ENCODE results near the gene PIF1. TPM values are rescaled to one million over a fixed set of nuclear protein-coding genes. Genes with fewer than 3 reads are reported as not detected.

Gene PIF1
- polyA plus RNA-seq, 5 donors = 9.0 to 19.3 (median 11.0) TPM

DNA sequence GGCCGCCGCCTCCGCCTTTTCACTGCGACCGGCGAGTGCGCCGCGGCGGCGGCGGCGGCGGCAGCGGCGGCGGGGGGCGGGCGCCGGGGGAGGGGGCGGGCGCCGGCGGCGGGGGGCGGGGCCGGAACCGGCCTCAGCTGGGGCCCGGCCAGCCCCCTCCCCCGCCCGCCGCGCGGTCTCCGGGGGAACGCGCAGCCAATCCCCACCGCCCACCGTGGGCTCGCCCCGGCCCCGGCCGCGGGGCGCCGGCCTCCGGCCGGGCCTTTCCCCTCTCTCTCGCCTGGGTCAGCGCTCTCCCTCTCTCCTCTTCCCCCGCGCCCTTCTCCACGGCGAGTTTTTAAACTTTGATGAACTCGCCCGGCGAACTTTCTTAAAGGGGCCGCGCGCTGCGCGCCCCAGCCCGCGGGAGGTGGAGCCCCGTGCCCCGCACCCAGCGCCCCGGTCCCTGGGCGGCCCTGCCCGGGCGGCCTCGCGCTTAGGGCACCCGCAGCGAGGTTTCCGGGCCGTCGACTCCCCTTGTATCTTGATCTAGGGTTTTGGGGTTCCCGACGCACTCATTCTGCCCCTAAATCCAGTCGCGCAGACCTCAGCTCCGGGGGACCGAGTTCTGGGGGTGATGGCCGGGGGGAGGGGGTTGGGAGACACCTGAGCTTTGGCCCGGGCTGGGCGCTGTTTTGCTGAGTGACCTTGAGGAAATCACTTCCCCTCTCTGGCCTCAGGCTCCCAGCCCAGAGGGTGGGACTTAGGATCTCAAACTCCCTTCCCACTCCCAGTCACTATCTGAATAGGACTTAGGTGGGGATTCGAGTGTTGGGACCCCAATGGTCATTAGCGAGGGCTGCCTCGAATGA is 49.7 kb downstream of the PIF1 start, which contains the start of gene RBPMS2:
TSS of gene RBPMS2 (minus strand) at position 39 of the 851 bp plus-strand sequence. CDS start 270 bp downstream, outside the sequence.
- DNase-seq = no peak

DNA sequence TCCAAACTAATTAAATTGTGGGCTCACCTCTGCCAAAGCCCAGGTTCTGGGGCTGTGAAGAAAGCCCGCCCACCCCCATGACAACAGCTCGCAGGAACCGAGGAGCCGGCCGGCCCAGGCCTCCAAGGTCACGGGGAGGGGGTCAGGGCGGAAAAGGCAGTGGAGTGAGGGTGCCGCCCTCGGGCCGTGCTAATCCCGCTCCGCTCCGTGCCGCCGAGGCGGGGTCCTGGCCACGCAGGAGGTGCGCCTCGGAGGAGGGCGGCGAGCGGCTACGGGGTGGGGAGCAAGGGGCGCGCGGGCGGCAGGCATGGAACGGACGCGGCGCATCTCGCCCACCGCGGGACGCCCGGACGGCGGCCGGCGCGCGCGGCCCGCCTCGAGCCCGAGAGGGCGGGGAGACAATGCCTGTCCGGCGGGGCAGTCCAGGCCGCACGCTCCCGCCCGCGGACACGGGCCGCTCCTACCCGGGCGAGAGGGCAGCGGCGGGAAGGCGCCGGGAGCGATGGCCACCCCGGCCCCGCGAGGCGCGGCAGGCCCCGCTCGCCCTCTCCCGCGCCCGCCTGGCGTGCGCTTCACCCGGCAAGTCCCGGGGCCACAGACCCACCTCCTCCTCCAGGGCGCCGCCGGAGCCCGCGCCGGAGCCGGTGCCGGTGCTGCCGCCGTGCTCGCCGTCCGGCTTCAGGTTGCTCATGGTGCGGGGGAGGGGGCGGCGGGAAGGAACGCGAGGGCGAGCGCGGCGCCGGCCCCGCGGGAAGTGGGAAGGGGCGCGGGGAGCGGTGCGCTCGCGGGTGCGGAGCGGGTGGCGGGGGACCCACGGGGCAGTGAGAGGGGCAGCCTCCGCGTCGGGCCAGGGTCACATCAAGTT is 50.6 kb downstream of the PIF1 start:
- DNase-seq = no peak

DNA sequence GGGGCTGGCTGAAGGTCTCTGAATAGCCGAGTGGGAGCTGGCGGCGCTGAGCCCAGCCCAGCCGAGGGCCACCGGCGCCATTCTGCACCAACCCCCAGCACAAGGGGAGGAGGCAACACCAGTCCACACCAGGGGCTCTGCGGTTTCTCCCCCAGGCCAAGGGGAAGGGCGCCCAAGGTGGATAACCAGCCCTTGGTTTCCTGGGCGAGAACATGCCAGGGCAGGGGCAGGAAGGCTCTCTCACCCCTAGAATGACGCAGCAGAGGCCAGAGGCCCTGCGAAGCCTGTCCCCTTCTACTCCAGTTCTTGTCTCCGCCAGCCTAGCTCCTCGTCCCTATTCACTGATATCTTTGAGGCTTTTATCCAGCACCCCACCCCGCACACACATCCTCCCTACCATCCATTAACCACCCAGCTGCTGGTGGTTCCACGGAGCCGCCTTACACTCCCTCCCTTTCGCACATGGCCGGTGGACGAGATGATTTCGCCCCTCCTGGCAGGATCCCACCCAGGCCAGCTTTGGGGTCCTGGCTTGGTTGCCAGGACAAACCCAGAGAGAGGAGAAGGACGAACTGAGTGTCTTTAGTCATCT is 51.3 kb downstream of the PIF1 start:
- DNase-seq = no peak

DNA sequence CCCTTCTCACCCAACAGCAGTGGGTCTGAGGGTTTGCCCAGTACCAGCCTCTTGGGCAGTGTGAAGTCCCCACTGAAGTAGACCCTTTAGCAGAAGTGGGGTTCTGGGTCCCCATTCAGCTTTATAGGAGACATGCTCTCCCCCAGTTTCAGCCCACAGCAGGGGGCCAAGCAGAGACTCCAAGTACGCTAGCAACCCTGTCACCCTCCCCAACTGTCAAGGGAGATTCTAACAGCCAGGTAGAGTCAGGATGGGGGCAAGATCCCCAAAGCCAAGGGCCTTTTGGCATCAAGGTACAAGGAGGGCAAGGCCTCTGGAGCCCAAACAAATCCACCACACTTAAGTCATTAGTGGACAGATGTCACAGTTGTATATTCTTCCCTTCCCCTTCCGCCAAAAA is 51.8 kb downstream of the PIF1 start:
- DNase-seq = no peak

DNA sequence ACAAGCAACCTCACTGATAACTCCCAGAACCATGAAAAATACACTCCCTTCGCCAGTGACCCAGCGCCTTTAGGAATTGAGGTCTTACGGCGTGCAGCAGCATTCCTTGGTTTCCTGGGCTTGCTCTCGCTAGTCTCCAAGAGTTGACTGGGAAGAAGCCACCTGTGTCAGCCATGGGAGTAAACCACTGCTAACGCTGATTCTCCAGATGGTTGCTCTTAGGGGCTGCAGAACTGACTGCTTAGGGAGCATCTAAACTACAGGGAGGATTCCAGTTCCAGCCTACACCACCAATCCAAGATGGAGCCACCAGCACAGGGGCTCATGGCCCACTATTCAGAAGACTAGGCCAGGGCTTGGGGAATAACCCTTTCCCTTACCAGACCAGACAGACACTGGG is 52.5 kb downstream of the PIF1 start:
- no peak for DNase-seq

GRCh38 chr15:64772488-64772887 is 53.0 kb downstream of the PIF1 start:
- DNase-seq = no peak

- no peak for DNase-seq
Measured at GRCh38 chr15:64770626-64771025, 54.8 kb downstream of the PIF1 start.

DNA sequence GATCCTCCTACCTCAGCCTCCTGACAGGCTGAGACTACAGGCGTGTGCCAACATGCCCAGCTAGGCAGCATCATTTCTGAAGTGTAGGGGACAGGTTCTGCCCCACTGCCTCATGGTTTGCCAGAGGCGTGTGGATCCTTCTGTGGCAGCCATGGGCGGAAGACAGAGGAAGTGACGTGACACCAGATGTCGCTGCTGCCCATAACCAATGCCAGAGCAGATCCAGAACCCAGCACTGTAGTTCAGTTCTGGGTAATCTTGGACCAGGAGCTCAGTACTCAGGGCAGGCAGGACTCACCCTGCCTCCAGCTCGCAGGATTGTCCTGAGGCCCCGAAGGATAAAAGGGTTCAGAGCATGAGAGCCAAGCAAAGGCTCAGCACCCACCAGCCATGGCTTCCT is 58.2 kb downstream of the PIF1 start:
- no peak for DNase-seq

DNA sequence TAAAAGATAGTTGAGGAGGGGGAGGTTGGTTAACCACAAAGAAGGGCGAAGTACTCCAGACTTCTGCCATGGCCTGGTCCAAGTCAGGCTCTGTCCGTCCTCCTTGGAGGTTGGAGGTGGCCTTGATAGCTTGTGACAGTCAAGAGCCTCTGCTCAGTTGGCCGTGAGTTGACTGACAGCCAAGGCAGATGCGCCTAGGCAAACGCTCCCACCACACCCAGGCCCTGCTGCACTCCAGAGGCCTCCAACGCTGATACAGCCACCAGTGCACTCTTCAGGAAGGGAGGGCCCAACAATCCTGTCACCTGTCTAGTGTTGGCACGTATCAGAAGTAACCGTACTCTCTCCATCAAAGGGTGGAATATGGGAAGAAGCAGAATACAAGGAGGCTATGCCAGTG is 59.4 kb downstream of the PIF1 start:
- DNase-seq = no peak

Other genes starting within 250 kb of the PIF1 start
- 10 to 100 TPM in 1 of 5 donors, 1 to 10 TPM in 4; 6.1 to 10.5 (median 7.6) TPM for gene RBPMS2, start 50.1 kb downstream of the PIF1 start, polyA plus RNA-seq (ENCODE audit: insufficient read depth in 1 of 5, insufficient read length in 5 of 5, low replicate concordance in 1 of 5)
- gene PLEKHO2, start 16.3 kb upstream of the PIF1 start, polyA plus RNA-seq (ENCODE audit: insufficient read depth in 1 of 5, insufficient read length in 5 of 5, low replicate concordance in 1 of 5) = 10 to 100 TPM; 19.6 to 27.7 (median 23.9) TPM
- gene ANKDD1A, start 86.3 kb upstream of the PIF1 start, polyA plus RNA-seq (ENCODE audit: insufficient read depth in 1 of 5, insufficient read length in 5 of 5, low replicate concordance in 1 of 5) = 10 to 100 TPM in 3 of 5 donors, 1 to 10 TPM in 2; 8.5 to 12.8 (median 11.5) TPM
- 100 to 1,000 TPM in 3 of 5 donors, 10 to 100 TPM in 2; 95.9 to 115 (median 102) TPM for gene SPG21, start 164.3 kb upstream of the PIF1 start, polyA plus RNA-seq (ENCODE audit: insufficient read depth in 1 of 5, insufficient read length in 5 of 5, low replicate concordance in 1 of 5)
- 10 to 100 TPM; 16.0 to 20.5 (median 18.7) TPM for gene MTFMT, start 204.0 kb upstream of the PIF1 start, polyA plus RNA-seq (ENCODE audit: insufficient read depth in 1 of 5, insufficient read length in 5 of 5, low replicate concordance in 1 of 5)
- 10 to 100 TPM; 11.2 to 17.8 (median 15.1) TPM for gene SLC51B, start 219.7 kb upstream of the PIF1 start, polyA plus RNA-seq (ENCODE audit: insufficient read depth in 1 of 5, insufficient read length in 5 of 5, low replicate concordance in 1 of 5)
- gene RASL12, start 242.3 kb upstream of the PIF1 start, polyA plus RNA-seq (ENCODE audit: insufficient read depth in 1 of 5, insufficient read length in 5 of 5, low replicate concordance in 1 of 5) = 100 to 1,000 TPM in 3 of 5 donors, 10 to 100 TPM in 2; 94.9 to 131 (median 107) TPM